Measurements from ENCODE around the gene RPL13A.
A peak's percentile ranks its signal among the peaks of the same experiment; 100 is the strongest.

Gene RPL13A

DNA sequence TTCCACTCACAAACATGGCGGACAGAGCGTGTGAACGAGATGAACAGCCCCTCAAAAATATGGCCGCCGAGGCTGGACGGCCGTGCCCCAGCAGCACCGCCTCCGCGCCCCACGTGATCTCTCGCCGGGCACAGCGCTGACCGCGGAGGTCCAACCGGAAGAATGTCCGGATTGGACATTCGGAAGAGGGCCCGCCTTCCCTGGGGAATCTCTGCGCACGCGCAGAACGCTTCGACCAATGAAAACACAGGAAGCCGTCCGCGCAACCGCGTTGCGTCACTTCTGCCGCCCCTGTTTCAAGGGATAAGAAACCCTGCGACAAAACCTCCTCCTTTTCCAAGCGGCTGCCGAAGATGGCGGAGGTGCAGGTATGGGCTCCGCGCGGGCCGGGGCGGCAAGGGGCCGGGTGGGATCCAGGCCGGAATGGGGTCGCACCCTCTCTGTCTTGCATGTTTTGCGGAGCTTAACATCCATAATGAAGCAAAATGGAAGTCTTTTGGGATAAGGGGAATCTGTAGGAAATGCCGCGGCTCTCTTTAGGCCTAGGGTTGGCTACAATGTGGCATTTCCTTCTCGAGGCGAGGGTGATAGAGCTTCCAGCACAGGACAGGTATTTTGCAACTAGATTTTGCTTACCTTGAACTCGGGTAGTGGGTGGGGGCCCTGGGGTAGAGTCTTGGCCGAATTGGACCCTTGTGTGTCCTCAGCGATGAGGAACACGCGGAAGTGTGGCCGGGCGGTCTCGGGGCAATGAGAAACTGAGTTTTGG lies at the start of gene RPL13A:
Gene RPL13A, plus strand, starts transcription at position 332 of the 769 bp plus-strand sequence. Its CDS starts 22 bp downstream, at position 354.
- Histone ChIP-seq H3K4me2 (ENCODE audit: low read depth, low read length, poor library complexity, severe bottlenecking) (peak within 1 kb of the TSS; percentile 95), H3K4me1 (ENCODE audit: insufficient read depth, low read length, poor library complexity, severe bottlenecking) (peaks cover 18% of the 10 kb centered on the region), H3K4me3 (ENCODE audit: low read length, poor library complexity, severe bottlenecking) (peak within 1 kb of the TSS; percentile 83), H2AFZ (ENCODE audit: low read length) (peak within 1 kb of the TSS; percentile 66; the same call in 1 of the 2 replicates), H3K27me3 (ENCODE audit: insufficient read depth, low read length, poor library complexity, severe bottlenecking) (peaks cover 9% of the 10 kb centered on the region), H3F3A (ENCODE audit: low read depth) (peaks cover 8% of the 10 kb centered on the region), H3K9ac (ENCODE audit: low read depth, low read length, poor library complexity, severe bottlenecking) (peak within 1 kb of the TSS; percentile 98), H3K9me2 (replicated peaks; ENCODE audit: low read depth, low read length) (no peaks in the 10 kb centered on the region), H3K36me3 (ENCODE audit: insufficient read depth, low read length) (peaks cover 35% of the 10 kb centered on the region), H4K20me1 (ENCODE audit: insufficient read depth, low read length, poor library complexity, severe bottlenecking) (peaks cover 49% of the 10 kb centered on the region), H3K9me3 (ENCODE audit: insufficient read depth, low read depth, low read length) (no peaks in the 10 kb centered on the region), H3K79me2 (ENCODE audit: insufficient read depth, low read length) (peaks cover 50% of the 10 kb centered on the region)
- TF ChIP-seq, protein P1, sequence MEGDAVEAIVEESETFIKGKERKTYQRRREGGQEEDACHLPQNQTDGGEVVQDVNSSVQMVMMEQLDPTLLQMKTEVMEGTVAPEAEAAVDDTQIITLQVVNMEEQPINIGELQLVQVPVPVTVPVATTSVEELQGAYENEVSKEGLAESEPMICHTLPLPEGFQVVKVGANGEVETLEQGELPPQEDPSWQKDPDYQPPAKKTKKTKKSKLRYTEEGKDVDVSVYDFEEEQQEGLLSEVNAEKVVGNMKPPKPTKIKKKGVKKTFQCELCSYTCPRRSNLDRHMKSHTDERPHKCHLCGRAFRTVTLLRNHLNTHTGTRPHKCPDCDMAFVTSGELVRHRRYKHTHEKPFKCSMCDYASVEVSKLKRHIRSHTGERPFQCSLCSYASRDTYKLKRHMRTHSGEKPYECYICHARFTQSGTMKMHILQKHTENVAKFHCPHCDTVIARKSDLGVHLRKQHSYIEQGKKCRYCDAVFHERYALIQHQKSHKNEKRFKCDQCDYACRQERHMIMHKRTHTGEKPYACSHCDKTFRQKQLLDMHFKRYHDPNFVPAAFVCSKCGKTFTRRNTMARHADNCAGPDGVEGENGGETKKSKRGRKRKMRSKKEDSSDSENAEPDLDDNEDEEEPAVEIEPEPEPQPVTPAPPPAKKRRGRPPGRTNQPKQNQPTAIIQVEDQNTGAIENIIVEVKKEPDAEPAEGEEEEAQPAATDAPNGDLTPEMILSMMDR (conservative IDR thresholded peaks at IDR 0.05; ENCODE audit: low read length), result no peak
- no peak for TF ChIP-seq EZH2phosphoT487 (IDR thresholded peaks at IDR 0.05; ENCODE audit: borderline replicate concordance)

- no peak for TF ChIP-seq EZH2phosphoT487 (IDR thresholded peaks at IDR 0.05; ENCODE audit: borderline replicate concordance)
- TF ChIP-seq, protein P1 (conservative IDR thresholded peaks at IDR 0.05; ENCODE audit: low read length), result no peak
- H3K4me1 ChIP-seq (ENCODE audit: insufficient read depth, low read length, poor library complexity, severe bottlenecking), result peaks cover 5% of the 10 kb centered on the region
- no peaks in the 10 kb centered on the region for H3K27me3 ChIP-seq (ENCODE audit: insufficient read depth, low read length, poor library complexity, severe bottlenecking)
- H3K79me2 ChIP-seq (ENCODE audit: insufficient read depth, low read length), result no peaks in the 10 kb centered on the region
- H3K9me2 ChIP-seq (replicated peaks; ENCODE audit: low read depth, low read length), result no peaks in the 10 kb centered on the region
- no peaks in the 10 kb centered on the region for H4K20me1 ChIP-seq (ENCODE audit: insufficient read depth, low read length, poor library complexity, severe bottlenecking)
- no peak overlapping the region for H3K4me3 ChIP-seq (ENCODE audit: low read length, poor library complexity, severe bottlenecking)
- H3F3A ChIP-seq (ENCODE audit: low read depth), result no peaks in the 10 kb centered on the region
- no peaks in the 10 kb centered on the region for H3K36me3 ChIP-seq (ENCODE audit: insufficient read depth, low read length)
- no peak overlapping the region for H3K4me2 ChIP-seq (ENCODE audit: low read depth, low read length, poor library complexity, severe bottlenecking)
- no peak overlapping the region for H3K9ac ChIP-seq (ENCODE audit: low read depth, low read length, poor library complexity, severe bottlenecking)
- no peak overlapping the region for H2AFZ ChIP-seq (ENCODE audit: low read length)
- no peaks in the 10 kb centered on the region for H3K9me3 ChIP-seq (ENCODE audit: insufficient read depth, low read depth, low read length)
Measured at GRCh38 chr19:49438261-49438660, 49.1 kb upstream of the RPL13A start.

GRCh38 chr19:49439836-49440235 lies 47.6 kb upstream of the RPL13A start:
- Histone ChIP-seq H3K27me3 (ENCODE audit: insufficient read depth, low read length, poor library complexity, severe bottlenecking) (no peaks in the 10 kb centered on the region), H3K9ac (ENCODE audit: low read depth, low read length, poor library complexity, severe bottlenecking) (no peak overlapping the region), H3K79me2 (ENCODE audit: insufficient read depth, low read length) (no peaks in the 10 kb centered on the region), H3K36me3 (ENCODE audit: insufficient read depth, low read length) (no peaks in the 10 kb centered on the region), H3K4me2 (ENCODE audit: low read depth, low read length, poor library complexity, severe bottlenecking) (no peak overlapping the region), H2AFZ (ENCODE audit: low read length) (no peak overlapping the region), H3K4me3 (ENCODE audit: low read length, poor library complexity, severe bottlenecking) (no peak overlapping the region), H3K9me3 (ENCODE audit: insufficient read depth, low read depth, low read length) (no peaks in the 10 kb centered on the region), H4K20me1 (ENCODE audit: insufficient read depth, low read length, poor library complexity, severe bottlenecking) (no peaks in the 10 kb centered on the region), H3K9me2 (replicated peaks; ENCODE audit: low read depth, low read length) (no peaks in the 10 kb centered on the region), H3F3A (ENCODE audit: low read depth) (no peaks in the 10 kb centered on the region; the same call in 1 of the 2 replicates), H3K4me1 (ENCODE audit: insufficient read depth, low read length, poor library complexity, severe bottlenecking) (peaks cover 11% of the 10 kb centered on the region)
- TF ChIP-seq EZH2phosphoT487 (IDR thresholded peaks at IDR 0.05; ENCODE audit: borderline replicate concordance), result no peak
